Measurements from ENCODE around the gene ACTL6B.
"Not testable (repeated sequence)": the region's sequence is repeated elsewhere in the genome, so short reads cannot be mapped to it uniquely, and the experiment has no call there.

The ACTL6B gene

DNA sequence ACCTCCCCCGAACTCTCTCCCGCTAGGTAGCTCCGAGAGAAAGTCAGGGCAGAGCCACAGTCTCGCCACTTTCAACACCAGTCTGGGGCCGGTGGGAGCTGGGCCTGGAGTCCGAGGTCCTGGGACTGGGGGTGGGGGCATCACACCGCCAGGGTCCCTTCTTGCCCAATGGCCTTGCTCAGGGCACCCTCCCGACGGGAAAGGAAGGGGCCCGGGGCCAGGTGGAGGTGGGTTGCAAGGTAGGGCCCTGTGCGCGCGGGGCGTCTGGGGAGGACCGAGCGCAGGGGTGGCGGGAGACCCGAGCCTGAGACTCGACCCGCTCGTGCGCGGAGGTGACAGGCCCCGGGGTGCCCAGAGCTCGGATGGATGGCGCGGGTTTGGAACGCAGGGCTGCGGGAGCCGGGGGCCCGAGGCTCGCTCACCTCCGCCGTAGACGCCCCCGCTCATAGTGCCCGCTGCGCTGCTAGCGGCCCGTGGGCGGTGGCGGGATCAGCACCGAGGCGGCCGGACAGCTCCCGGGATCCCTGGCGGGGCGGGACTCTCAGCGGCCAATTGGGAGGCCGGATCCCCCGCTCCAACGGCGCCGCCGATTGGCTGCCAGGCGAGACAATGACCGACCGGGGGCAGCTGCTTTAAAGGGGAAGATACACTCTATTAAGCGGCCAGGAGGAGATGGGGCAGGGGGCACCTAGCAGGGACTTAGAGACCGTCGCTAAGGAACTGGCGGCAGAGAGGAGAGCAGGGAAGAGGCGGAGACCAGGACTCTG lies at the start of gene ACTL6B:
Gene ACTL6B (minus strand): TSS at position 541 of the 767 bp plus-strand sequence. CDS start 94 bp downstream, at position 447.
- DNase-seq: peak; percentile 47 to 61

DNA sequence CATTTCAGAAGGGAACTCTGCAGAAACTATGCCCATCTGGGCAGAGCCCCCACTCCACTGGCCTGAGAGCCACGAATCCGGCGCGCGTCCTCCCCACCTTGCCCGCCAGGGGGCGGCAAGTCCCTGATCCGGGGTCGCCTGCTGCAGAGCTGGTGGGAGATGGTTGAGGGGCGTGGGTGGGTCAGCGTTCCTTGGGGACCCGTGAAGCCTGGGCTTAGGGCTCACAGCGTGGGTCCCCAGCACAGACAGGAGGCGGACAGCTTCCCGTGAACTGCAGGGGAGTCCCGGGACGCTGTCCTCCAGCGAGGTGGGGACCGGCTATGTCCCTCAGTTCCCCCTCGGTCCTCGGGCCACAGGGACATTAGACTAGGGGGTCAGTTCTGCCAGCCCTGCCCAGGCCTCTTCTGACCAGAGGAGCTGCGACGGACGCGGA lies 49.1 kb upstream of the ACTL6B start:
- peak; percentile 70 to 77 for DNase-seq

DNA sequence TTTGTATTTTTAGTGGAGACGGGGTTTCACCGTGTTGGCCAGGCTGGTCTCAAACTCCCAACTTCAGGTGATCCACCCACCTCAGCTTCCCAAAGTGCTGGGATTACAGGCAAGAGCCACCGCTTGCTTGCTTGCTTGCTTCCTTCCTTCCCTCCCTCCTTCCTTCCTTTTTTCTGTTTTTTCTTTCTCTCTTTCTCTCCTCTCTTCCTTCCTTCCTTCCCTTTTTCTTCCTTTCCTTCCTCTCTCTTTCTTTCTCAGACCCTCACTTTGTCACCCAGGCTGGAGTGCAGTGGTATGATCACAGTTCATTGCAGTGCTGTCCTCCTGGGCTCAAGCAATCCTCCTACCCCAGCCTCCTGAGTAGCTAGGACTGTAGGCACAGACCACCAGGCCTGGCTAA lies 44.8 kb upstream of the ACTL6B start:
- not testable (repeated sequence) for DNase-seq

DNA sequence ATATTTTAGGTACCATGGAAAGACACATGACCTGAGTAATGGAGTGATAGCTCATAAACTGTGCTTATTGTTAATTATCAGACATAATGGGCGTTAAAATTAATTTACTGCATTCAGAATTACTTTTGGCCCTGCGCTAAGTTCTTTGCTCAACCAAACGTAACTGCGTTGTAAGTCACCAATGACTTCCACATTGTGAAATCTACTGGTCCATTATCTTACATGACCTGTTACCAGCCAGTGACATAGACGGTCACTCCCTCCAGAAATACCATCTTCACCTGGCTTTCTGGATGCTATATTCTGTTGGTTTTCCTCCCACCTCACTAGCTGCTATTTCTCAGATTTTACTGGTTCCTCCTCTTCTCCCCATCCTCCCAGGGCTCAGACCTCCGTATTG lies 42.8 kb upstream of the ACTL6B start:
- no peak for DNase-seq

DNA sequence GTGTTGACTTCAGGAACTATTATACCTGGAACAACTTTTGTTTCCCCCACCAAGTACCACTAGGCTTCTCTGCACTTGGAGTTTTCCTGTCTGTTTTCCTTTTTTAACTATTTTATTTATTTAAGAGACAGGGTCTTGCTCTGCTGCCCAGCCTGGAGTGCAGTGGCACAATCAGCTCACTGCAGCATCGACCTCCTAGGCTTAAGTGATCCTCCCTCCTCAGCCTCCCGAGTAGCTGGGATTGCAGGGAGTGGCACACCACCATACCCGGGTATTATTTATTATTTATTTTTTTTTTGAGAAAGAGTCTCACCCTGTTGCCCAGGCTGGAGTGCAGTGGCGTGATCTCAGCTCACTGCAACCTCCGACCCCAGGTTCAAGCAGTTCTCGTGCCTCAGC lies 39.9 kb upstream of the ACTL6B start:
- DNase-seq: no peak

DNA sequence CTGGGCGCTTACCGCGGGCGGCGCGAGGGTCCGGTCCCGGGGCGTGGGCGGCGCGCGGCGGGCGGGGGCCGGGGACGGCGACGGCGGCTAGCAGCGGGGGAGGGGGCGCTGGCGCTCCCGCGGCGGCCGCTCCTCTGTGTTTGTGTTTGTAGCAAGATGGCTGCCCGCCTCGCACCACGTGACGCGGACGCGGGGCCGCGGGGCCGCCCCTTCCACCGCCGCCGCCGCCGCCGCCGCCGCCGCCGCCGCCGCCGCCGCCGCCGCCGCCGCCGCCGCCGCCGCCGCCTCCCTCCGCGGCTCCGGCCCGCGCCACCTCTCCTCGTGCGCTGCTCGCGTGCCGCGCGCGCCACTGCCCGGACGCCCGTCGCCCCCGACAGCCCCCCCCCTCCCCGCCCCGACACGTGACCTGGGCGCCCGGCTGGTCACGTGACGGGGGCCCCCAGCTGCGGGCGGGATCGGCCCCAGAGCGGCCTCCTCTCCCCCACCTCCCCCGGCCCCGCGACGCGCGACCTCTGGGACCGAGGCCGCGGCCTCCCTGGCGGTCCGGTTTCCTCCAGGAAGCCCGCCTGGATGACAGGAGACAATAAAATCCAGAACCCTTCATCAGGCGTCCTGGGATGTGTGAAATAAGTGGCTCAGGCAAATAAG lies 38.0 kb upstream of the ACTL6B start, which contains the start of gene GIGYF1:
Gene GIGYF1 (minus strand): TSS at position 153 of the 648 bp plus-strand sequence. CDS start 6,012 bp downstream, outside the sequence.
- peak; percentile 67 to 79 for DNase-seq

DNA sequence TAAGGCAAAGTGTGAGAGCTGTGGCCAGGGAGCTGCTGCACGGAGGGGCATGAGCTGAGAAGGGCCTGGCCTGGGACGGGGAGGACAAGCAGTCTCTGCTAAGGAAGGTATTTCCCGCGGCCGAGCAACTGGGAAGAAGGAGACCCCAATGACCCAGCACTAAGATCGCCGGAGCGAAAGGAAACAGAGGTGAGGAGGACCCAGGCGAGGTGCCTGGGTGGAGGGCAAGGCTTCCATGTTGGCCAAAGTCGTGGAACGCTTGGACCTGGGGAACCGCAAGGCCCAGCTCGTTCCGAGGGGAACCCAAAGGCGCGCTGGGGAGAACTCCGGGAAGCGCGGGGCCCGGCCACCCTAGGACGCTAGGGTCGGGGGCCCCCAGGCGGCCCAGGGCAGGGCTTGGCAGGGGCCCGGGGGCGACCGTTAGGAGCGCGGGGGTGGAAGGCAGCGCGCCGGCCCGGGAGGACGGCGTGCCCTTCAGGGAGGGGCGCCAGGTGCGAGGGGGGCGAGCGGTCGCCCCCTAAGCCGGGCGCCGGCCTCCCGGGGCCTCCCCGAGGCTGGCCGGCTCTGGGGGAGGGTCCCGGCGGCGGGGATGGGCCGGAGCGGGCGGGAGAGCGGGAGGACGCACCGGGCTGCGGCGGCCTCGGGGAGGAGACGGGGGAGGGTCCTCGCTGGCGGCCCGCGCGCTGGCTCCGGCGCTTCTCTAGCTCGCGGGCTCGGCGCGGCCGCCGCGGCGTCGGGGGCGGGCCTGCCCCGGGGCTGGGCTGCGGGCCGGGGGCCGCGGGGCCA lies 37.3 kb upstream of the ACTL6B start:
- DNase-seq: no peak

DNA sequence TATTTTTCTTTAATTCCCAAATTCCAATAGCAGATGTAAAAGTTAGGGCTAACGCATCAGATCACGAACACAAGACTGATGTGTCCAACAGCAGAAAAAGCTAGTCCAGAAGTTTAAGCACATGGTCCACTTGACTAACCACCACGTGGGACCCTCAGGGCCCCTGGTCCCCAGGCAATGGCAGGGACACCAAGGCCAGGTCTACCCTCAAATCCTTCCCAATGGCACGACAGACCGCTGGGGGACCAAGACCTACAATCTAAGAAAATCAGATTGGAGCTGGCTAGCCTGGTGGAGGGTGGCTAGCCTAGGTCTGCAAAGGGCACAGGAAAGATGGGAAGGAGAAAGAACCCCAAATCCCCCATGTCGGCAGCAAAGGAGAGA lies 36.3 kb upstream of the ACTL6B start:
- no peak for DNase-seq

DNA sequence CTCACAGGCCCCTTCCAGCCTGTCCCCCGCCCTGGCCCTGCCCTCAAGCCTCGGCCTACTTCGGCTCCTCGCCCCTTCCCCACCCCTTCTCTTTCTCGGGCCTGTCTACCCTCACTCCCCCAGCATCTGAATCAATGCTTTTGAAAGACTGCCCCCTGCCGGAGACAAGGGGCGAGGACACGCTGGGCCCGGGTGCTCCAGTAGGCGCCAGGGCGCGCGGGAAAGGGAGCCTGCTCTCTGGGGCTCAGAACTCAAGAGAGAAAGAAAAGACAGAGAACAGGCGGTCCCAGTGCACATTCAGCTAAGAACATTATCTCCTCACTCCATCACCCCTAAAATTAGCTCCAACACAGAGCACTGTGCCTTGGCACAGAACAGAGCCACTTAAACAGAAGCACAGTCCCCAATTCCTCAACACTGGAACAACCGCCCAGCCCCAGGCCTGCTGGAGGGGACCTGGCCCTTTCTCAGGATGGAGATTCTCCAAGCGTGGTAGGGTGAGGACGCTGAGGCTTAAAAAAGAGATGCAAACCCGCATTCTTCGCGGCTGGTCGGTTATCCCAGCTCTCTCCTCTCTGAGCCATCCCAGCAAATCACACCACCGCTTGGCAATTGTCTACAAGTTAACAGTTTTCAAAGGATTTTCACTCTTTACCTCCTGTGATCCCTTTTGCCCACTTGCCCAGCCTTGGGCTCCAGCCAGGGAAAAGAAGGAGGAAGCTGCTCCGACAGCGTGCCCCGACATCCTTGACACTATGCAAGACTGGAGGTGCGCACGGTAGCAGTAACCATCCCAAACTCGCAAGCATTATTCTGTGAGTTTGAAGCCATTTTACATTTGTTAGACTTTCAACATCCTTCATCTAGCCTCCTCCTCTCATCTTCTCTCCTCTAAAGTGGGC lies 35.7 kb upstream of the ACTL6B start:
- peak; percentile 79 to 87 for DNase-seq

DNA sequence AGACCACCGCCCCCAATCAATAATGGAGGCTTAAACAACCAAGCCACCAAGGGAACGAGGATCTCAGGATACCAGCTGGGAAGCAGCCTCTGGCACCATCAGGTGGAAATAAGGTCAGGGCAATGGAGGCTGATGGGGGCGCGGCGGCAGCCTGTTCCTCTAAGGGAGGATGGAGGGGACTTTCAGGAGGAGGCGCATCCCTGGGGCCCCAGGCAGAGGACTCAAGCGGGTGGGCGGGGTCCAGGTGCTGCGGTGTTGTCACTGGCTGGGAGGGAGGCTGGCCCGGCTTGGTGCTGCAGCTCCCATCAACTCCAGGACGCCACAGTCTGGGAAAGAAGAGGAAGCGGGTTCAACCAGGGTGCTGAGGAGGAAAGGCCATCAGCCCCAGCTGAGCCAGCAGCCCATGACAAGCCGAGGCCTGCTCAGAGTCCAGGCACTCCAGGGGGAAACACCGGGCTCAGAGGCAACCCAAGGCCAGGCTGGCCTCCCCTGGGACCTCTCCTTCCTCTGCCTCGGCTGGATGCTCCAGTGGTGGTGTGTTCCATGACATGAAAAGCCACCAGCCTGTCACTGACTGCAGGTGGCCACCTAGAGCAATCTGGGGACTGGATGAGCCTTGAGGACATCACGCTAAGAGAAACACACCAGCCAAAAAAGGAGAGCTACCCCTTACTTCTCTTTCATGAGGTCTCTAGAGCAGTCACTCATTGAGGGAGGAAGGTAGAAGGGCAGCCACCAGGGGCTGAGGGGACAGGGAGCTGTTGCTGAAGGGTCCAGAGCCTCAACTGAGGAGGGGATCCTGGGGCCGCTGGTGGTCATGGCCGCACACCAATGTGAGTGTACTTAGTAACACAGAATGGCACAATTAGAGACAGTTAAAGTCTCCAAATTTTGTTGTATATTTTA lies 33.2 kb upstream of the ACTL6B start:
- DNase-seq: no peak

DNA sequence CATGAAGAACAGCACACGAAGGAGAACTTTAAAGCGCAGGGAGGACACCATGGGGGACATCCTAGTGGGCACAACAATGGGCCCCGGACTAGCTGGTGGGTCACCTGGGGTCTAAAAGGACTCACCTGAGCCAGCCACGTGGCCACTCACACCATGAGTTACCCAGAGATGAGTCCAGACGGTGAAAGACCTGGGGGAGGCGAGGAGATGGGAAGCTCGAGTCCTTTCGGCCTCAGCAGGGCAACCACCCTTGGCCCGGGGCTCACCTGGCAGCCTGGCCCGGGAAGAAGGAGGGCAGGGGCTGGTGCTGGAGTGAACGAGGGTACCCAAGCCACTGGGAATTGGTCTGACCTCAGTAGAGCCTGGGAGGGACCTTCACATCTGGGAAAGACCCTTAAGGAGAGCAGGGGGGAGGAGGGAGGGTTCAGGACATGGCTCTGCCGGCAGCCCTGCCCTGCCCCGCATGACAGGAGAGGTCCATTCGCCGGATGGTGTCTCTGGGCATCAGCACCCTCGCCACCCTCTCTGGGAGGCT lies 32.1 kb upstream of the ACTL6B start:
- DNase-seq: no peak

DNA sequence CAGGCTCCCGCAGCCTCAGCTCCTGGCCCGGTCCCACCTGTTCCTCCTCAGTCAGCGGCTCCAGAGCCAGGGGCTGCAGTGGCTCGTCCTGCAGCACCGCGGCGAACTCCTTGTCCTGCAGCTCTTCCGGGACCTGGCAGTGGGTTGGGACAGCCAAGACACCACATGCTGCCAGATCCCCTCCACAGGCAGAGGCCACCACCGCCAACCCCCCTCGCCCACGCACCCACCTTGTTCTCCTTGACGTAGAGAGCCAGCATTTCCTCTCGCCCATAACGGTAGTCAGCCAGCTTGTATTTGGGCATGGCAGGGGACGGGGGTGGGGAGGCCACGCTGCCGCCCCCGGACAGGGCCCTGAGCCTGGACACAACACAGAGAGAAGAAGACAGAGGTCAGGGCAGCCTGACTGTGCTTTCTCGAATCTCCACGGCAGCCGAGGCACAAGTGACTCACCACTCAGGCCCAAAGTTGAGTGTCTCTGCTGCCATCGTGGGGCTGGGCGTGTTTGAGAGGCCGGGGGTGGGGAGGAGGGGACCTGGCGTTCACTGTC lies 31.6 kb upstream of the ACTL6B start:
- no peak for DNase-seq

DNA sequence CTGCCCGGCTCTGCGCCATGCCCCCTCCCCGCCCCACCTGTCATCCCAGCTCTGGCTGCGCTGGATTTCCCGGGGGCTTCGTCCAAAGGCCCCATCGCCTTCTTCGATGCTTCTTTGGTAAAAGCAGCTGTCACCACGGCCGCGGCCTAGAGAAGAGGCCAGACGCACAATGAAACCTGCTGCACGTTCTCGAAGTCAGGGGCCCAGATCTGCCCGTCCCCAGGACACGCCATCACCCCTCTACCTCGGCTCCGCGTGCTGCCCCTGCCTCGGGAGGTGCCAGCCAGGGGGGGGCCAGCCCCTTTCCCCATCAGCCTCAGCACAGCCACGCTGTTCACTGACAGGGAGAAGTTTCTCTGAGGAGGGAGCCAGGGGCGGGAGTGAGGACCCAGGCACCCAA lies 31.0 kb upstream of the ACTL6B start:
- no peak for DNase-seq

DNA sequence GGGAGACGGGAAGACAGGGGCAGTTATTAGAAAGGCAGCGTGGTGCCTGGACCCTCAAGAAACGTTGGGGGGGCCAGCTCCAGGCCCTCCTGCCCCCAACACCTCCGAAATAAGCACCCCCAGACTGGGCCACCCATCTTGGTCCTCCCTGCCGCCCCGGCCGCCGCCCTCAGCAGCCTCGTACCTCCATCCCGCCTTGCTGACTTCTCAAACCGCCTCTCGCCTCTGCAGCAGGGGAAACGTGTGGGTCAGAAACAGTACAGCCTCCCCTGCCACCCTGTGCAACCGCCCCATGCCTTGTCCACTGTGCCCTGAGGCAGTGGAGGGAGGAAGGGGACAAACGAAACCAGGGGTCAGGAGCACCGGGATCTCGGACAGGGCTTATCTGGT lies 30.6 kb upstream of the ACTL6B start:
- DNase-seq: no peak

DNA sequence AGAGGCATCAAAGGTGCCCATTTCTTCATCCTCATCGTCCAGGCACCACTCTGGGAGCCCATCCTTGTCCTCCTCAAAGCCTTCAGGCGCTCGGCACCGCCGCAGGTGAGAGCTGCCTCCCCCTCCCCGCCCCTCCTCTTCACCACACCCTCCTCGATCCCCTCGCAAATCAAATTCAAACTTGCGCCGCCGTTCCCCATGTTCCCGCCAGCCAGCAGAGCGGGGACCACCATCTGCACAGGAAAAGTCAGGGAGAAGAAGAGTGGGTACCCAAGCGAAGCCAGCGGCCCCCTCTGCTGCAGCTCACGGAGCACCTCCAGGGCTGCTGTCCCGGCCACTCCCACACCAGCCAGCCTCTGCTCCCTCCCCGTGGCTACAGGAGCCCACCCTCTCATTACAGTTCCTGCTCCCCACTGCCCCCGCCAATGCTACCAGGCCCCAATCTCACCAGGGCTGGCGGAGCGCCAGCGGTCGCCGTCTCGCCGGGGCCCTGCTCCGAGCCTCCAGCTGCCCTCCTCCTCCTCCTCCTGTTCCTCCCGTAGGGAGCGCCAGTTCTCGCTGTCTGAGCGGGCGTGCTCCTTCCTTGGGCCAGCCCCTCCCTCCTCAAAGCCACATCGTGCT lies 30.1 kb upstream of the ACTL6B start:
- DNase-seq: no peak

DNA sequence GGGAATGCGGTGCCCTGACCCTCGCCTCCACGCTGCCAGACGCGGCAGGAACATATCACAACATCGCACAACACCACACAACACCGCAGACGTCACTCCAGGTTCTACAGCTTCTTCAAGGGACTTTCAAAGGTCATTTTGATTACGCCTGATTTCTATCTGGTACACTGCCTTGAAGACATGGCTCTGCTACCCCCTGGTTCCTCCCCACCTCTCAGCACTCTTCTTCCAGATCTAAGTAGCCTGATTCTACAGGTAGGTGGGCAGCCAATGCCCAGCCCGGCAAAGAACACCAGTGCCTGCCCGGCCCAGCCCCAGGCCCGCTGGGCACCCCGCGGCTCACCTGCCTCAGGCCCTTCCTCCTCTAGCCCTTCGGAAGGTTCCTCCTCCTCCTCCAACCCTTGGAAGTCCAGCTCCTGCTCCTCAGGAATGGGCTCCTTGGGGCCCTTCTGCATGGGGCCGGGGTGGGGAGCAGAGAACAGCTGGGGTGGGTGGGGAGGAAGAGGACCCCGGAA lies 29.4 kb upstream of the ACTL6B start:
- DNase-seq: no peak

DNA sequence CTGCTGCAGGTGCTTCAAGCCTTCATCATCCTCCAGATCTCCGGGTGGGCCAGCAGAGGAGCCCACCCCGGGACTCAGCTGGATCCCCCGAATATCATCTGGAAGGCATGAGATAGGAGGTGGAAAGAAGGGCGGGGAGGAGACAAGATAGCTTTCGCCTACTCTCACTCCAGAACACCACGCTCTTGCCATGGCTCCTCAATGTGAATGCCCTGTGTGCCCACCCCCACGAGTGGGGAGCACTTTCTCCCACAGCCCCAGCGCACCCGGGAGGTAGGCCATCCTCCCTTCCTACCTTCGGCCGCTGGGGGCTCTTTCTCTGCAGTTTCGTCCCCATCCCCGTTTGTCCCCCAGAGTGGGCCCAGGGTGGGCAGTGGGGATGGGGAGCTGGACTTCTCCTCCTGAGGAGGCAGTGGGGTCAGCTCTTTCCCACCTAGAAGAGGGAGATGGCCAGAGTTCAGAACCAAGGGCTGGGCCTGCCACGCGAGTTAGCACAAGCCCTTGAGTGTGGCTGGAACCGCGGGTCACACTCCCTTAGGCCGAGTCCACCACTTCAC lies 28.9 kb upstream of the ACTL6B start:
- no peak for DNase-seq

DNA sequence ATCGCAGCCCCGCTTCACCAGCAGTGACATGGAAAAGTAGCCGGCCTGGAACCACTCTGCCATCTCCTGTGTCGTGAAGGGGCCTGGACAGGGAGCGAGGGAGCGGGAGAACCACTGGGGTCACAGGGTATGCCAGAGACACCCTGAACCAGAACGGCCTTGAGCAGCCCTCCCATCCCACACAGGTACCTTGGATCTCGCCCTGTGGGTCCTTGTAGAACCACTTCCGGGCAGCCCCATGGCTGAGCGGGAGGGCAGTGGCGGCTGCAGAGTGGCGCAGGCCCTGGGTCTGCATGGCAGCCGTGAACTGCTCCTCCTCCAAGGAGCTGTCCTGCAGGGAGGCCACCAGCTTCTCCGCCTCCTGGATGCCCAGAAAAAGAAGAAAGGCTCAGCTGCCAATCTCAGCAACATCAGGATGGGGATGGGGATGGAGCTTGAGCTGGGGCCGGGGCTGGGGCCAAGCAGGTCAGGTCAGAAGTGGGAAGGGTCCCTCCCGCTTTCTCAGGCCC lies 28.3 kb upstream of the ACTL6B start:
- no peak for DNase-seq
